Measurements from ENCODE around the gene ZFHX2. TPM values are rescaled to one million over a fixed set of nuclear protein-coding genes. Genes with fewer than 3 reads are reported as not detected.

The ZFHX2 gene
- polyA plus RNA-seq, 1 experiment: 0.09 TPM

- Histone ChIP-seq H3K27me3 (ENCODE audit: control insufficient read depth, insufficient read depth, low read length) (peaks cover 6% of the 10 kb centered on the region), H3K4me3 (ENCODE audit: low read depth, low read length) (no peak overlapping the region), H3K9me3 (ENCODE audit: control insufficient read depth, insufficient read depth, low read length) (no peaks in the 10 kb centered on the region; the same call in 1 of the 2 replicates), H3K27ac (ENCODE audit: low read depth, low read length) (no peak overlapping the region)
- TF ChIP-seq, protein P1, sequence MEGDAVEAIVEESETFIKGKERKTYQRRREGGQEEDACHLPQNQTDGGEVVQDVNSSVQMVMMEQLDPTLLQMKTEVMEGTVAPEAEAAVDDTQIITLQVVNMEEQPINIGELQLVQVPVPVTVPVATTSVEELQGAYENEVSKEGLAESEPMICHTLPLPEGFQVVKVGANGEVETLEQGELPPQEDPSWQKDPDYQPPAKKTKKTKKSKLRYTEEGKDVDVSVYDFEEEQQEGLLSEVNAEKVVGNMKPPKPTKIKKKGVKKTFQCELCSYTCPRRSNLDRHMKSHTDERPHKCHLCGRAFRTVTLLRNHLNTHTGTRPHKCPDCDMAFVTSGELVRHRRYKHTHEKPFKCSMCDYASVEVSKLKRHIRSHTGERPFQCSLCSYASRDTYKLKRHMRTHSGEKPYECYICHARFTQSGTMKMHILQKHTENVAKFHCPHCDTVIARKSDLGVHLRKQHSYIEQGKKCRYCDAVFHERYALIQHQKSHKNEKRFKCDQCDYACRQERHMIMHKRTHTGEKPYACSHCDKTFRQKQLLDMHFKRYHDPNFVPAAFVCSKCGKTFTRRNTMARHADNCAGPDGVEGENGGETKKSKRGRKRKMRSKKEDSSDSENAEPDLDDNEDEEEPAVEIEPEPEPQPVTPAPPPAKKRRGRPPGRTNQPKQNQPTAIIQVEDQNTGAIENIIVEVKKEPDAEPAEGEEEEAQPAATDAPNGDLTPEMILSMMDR (IDR thresholded peaks at IDR 0.05; ENCODE audit: low read depth, low read length): no peak
- CTCF ChIA-PET: interaction anchor here (1.2 to 1.9 kb wide), 2 partner anchors 27 to 87 kb away, joined by 3 to 9 read pairs; no protein-coding TSS in a partner anchor
- DNase-seq (ENCODE audit: low read depth, low spot score): no peak
- POLR2A ChIA-PET: no interaction called here
These were observed 14.1 kb upstream of the ZFHX2 start for GRCh38 chr14:23565626-23566025.

DNA sequence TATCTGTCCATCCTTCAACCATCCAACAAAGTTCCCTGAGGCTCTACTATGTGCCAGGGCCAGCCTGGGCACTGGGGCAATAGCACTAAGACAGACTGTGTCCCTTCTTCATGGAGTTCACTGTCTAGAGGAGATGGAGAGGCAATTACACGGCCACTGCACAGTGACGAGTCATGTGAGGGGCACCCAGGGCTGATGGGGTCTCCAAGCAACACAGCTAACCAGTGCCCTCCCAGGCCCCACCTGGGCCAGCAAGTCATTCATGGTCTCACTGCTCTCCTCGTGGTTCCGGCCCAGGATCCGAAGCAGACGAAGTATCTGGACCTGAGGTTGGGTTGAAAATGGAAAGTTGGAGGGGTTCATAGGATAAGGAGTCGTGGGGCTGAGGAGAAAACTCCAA lies 13.3 kb upstream of the ZFHX2 start:
- ChIA-PET CTCF (no interaction called here), POLR2A (no interaction called here)
- no peak for DNase-seq (ENCODE audit: low read depth, low spot score)
- H3K4me3 ChIP-seq (ENCODE audit: low read depth, low read length): no peak overlapping the region
- no peaks in the 10 kb centered on the region; the same call in 1 of the 2 replicates for H3K9me3 ChIP-seq (ENCODE audit: control insufficient read depth, insufficient read depth, low read length)
- TF ChIP-seq, protein P1 (IDR thresholded peaks at IDR 0.05; ENCODE audit: low read depth, low read length): no peak
- H3K27me3 ChIP-seq (ENCODE audit: control insufficient read depth, insufficient read depth, low read length): peaks cover 5% of the 10 kb centered on the region
- no peak overlapping the region for H3K27ac ChIP-seq (ENCODE audit: low read depth, low read length)

DNA sequence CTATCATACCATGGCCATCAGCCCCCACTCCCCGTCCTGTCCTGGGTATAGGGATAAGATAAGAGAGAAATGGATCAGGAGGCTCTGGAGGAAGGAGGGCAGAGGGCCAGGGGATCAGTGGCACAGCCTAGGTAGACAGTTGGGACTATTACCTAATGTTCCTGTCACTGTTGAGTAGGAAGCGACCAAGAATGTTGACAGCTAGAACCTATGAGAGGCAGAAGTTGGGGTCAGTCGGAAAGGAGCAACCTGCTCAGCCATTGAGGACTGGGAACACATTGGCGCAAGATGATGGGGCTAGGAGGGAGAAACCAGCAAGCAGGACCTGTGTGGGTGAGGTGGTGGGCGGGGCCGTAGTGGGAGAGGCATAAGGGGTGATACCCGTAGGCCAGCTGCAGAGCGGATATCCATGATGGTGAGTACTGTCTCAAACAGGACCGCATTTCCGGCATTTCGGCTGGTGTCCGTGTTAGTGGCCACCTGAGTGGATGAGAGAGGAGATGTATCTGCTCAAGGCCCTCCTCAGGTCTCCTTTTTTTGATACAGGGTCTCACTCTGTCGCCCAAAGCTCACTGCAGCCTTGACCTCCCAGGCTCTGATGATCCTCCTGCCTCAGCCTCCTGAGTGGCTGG lies 12.7 kb upstream of the ZFHX2 start:
- ChIA-PET POLR2A (no interaction called here), CTCF (interaction anchor here (1.0 to 8.1 kb wide), 2 partner anchors 18 to 86 kb away, joined by 3 to 330 read pairs; no protein-coding TSS in a partner anchor)
- H3K9me3 ChIP-seq (ENCODE audit: control insufficient read depth, insufficient read depth, low read length): no peaks in the 10 kb centered on the region; the same call in 1 of the 2 replicates
- TF ChIP-seq, protein P1 (IDR thresholded peaks at IDR 0.05; ENCODE audit: low read depth, low read length): no peak
- H3K27ac ChIP-seq (ENCODE audit: low read depth, low read length): no peak overlapping the region
- H3K27me3 ChIP-seq (ENCODE audit: control insufficient read depth, insufficient read depth, low read length): peaks cover under 1% of the 10 kb centered on the region
- no peak for DNase-seq (ENCODE audit: low read depth, low spot score)
- H3K4me3 ChIP-seq (ENCODE audit: low read depth, low read length): no peak overlapping the region

DNA sequence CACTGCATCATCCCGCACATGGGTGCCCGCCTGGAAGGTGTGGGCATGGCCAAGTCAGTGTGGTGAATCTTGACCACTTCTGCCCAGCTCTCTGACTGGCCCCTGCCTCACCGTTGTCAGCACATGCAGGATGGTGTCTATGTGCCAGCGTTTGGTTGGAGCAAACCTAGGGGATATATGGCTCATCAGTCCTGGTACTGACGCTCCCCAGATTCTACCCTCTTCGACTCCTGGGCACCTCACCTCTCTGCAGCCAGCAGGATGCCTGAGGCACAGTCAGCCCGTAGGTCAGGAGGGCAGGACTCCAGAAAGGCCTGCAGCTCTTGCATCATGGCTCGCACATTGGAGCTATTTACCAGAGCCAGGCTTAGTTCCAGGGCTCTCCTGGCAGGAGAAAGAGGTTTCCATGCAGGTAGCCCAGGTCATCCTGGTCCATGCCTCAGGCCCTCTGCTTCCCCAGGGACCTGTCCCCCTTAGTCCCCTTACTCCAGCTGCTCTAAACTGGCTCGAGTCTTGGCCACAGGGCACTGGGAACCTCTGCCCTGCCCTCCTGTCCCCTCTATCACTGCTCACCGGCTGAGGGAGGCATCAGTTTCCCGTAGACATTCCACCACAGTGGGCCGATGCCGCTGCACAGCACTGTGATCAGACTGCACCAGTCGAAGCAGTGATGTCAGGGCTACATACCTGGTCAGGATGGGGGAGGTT lies 12.1 kb upstream of the ZFHX2 start:
- TF ChIP-seq, protein P1 (IDR thresholded peaks at IDR 0.05; ENCODE audit: low read depth, low read length): no peak
- H3K27ac ChIP-seq (ENCODE audit: low read depth, low read length): peak overlapping the region; percentile 39
- ChIA-PET CTCF (interaction anchor here (0.6 to 8.1 kb wide), 15 partner anchors 9 to 1886 kb away, joined by 3 to 330 read pairs (median 4); no protein-coding TSS in a partner anchor), POLR2A (no interaction called here)
- H3K9me3 ChIP-seq (ENCODE audit: control insufficient read depth, insufficient read depth, low read length): no peaks in the 10 kb centered on the region; the same call in 1 of the 2 replicates
- no peaks in the 10 kb centered on the region for H3K27me3 ChIP-seq (ENCODE audit: control insufficient read depth, insufficient read depth, low read length)
- no peak for DNase-seq (ENCODE audit: low read depth, low spot score)
- no peak overlapping the region for H3K4me3 ChIP-seq (ENCODE audit: low read depth, low read length)
